Keratinocyte (primary cell): ENCODE results near the gene ZNF462. TPM values are rescaled to one million over a fixed set of nuclear protein-coding genes. Genes with fewer than 3 reads are reported as not detected.

Experiments
- DNase-seq: peaks from one replicate; pipeline ENCODE4 v3.0.0-alpha.2; 2011; ENCODE audit warnings: low read depth, missing footprints, low spot score
- FAIRE-seq: peaks from 2 replicates; lab custom pipeline; 2011; peaks lifted over from hg19 to GRCh38; lab: Jason Lieb, UNC
- H2AFZ ChIP-seq: 2 replicates; pipeline ENCODE4 v1.6.0; 2012; ENCODE audit warnings: low read length, control low read depth, inconsistent platforms; ENCODE audit not compliant: control insufficient read depth
- H3K27ac ChIP-seq: 2 replicates; pipeline ENCODE4 v1.5.1; 2011; ENCODE audit warnings: low read length; ENCODE audit not compliant: control insufficient read depth, insufficient read depth
- H3K27me3 ChIP-seq: 3 replicates; pipeline ENCODE4 v1.6.0; 2011; ENCODE audit warnings: low read length; ENCODE audit not compliant: control insufficient read depth, insufficient read depth; ENCODE audit errors: extremely low read depth
- H3K36me3 ChIP-seq, 2 experiments: 2 replicates in 1 of 2; 3 replicates in 1 of 2; pipeline ENCODE4 v1.5.1; 2011; ENCODE audit warnings: low read length in 2 of 2, mild to moderate bottlenecking in 1 of 2; ENCODE audit not compliant: control insufficient read depth in 2 of 2, insufficient read depth in 2 of 2; ENCODE audit errors: extremely low read depth in 1 of 2
- H3K4me1 ChIP-seq: 3 replicates; pipeline ENCODE4 v1.5.1; 2011; ENCODE audit warnings: low read length; ENCODE audit not compliant: control insufficient read depth, insufficient read depth; ENCODE audit errors: extremely low read depth
- H3K4me2 ChIP-seq: 3 replicates; pipeline ENCODE4 v1.6.0; 2011; ENCODE audit warnings: low read depth, low read length; ENCODE audit not compliant: control insufficient read depth, insufficient read depth; ENCODE audit errors: extremely low read depth
- H3K4me3 ChIP-seq, 3 experiments: fragments of 200-600 bp in 1 of 3; sonication (generic) in 1 of 3; 2 replicates in 2 of 3; 3 replicates in 1 of 3; pipeline ENCODE4 v1.5.1; 2011 to 2016; ENCODE audit warnings: low read length in 3 of 3, mild to moderate bottlenecking in 3 of 3, control low read depth in 2 of 3, inconsistent platforms in 1 of 3, low read depth in 1 of 3, mixed read lengths in 1 of 3, mixed run types in 1 of 3, moderate library complexity in 1 of 3; ENCODE audit not compliant: control insufficient read depth in 2 of 3, insufficient read depth in 2 of 3; ENCODE audit errors: extremely low read depth in 1 of 3
- H3K79me2 ChIP-seq: 2 replicates; pipeline ENCODE4 v1.6.0; 2012; ENCODE audit warnings: low read length; ENCODE audit not compliant: control insufficient read depth, insufficient read depth
- H3K9ac ChIP-seq: 3 replicates; pipeline ENCODE4 v1.6.0; 2011; ENCODE audit warnings: low read length; ENCODE audit not compliant: control insufficient read depth, insufficient read depth; ENCODE audit errors: extremely low read depth
- H3K9me1 ChIP-seq: 3 replicates; pipeline ENCODE4 v1.6.0; 2011; ENCODE audit warnings: low read length; ENCODE audit not compliant: control insufficient read depth, insufficient read depth; ENCODE audit errors: extremely low read depth
- H3K9me3 ChIP-seq: 2 replicates; pipeline ENCODE4 v1.5.1; 2012; ENCODE audit warnings: low read depth, low read length; ENCODE audit not compliant: control insufficient read depth
- H4K20me1 ChIP-seq: 3 replicates; pipeline ENCODE4 v1.6.0; 2011; ENCODE audit warnings: low read length; ENCODE audit not compliant: control insufficient read depth, insufficient read depth; ENCODE audit errors: extremely low read depth
- EZH2 ChIP-seq: IDR thresholded peaks from one replicate; pipeline ENCODE4 v1.6.1; 2012; ENCODE audit warnings: inconsistent platforms, mild to moderate bottlenecking, low read length, moderate library complexity
- dilution Hi-C: fragments of 300-500 bp; cut with MboI; formaldehyde crosslinking; loops from one replicate; pipeline ENCODE4 v1.7.0; 2020; ENCODE audit warnings: low sequenced_read_pairs; ENCODE audit not compliant: extremely low pct_ligation_motif_present
- polyA plus RNA-seq, 5 experiments: library from polyadenylated mRNA; depleted of rRNA in 3 of 5; stranded (reverse) in 3 of 5; stranded (forward) in 1 of 5; unstranded in 1 of 5; fragments of >200 nt; gene quantifications; 1 replicate in 1 of 5; 2 replicates in 3 of 5; 3 replicates in 1 of 5; pipeline versions ENCODE4 v1.2.1 to v1.2.3, GENCODE V29; 2011 to 2012; ENCODE audit warnings: missing spikeins in 2 of 5, low read depth in 1 of 5, low replicate concordance in 1 of 5
- TF ChIP-seq, protein P1 (sequence below), 3 experiments: IDR thresholded peaks in 1 of 3; conservative IDR thresholded peaks in 1 of 3; optimal IDR thresholded peaks in 1 of 3; 2 replicates in 2 of 3; 3 replicates in 1 of 3; pipeline versions ENCODE3 to v1.5.1; 2011; ENCODE audit warnings: low read length in 3 of 3, mild to moderate bottlenecking in 3 of 3, moderate library complexity in 2 of 3, control low read depth in 1 of 3, inconsistent platforms in 1 of 3; ENCODE audit not compliant: insufficient read depth in 2 of 3; ENCODE audit errors: extremely low read depth in 1 of 3

Gene ZNF462
- polyA plus RNA-seq, 1 donor (not counting 4 experiments of a cell fraction or from before 2014, with no cell fraction given): 7.8 TPM

DNA sequence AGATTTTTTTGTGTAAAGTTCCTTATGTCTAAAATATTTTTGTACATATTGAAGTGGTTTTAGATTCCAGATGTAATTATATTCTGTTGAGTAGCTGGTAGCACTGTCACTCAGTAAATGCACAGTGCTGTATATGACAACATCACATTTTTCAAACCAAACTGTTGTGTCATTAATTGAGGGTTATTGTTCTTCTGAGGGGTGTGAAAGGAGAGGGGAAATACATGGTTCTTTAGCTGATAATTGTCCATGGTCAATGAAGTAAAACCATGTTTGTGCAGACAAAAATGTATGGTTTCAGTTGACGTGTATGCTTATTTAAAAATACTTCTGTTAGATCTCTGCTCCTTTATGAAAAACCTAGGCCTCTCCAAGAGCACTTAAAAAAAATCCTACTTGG, 3.3 kb downstream of the ZNF462 start:
- Histone ChIP-seq H4K20me1 (no peaks in the 10 kb centered on the region), H3K36me3 (no peaks in the 10 kb centered on the region), H3K79me2 (peaks cover 87% of the 10 kb centered on the region), H3K4me2 (peak overlapping the region; percentile 91), H3K9ac (no peak overlapping the region), H3K4me3 (no peak overlapping the region), H3K9me1 (no peaks in the 10 kb centered on the region), H3K27ac (no peak overlapping the region), H3K27me3 (no peaks in the 10 kb centered on the region), H3K4me1 (peaks cover 41% of the 10 kb centered on the region), H2AFZ (no peak overlapping the region), H3K9me3 (no peaks in the 10 kb centered on the region)
- no peak for DNase-seq
- TF ChIP-seq, protein P1, sequence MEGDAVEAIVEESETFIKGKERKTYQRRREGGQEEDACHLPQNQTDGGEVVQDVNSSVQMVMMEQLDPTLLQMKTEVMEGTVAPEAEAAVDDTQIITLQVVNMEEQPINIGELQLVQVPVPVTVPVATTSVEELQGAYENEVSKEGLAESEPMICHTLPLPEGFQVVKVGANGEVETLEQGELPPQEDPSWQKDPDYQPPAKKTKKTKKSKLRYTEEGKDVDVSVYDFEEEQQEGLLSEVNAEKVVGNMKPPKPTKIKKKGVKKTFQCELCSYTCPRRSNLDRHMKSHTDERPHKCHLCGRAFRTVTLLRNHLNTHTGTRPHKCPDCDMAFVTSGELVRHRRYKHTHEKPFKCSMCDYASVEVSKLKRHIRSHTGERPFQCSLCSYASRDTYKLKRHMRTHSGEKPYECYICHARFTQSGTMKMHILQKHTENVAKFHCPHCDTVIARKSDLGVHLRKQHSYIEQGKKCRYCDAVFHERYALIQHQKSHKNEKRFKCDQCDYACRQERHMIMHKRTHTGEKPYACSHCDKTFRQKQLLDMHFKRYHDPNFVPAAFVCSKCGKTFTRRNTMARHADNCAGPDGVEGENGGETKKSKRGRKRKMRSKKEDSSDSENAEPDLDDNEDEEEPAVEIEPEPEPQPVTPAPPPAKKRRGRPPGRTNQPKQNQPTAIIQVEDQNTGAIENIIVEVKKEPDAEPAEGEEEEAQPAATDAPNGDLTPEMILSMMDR (optimal IDR thresholded peaks at IDR 0.05 in 1 of 3, IDR thresholded peaks at IDR 0.05 in 1 of 3, conservative IDR thresholded peaks at IDR 0.05 in 1 of 3; ENCODE audit: extremely low read depth in 1 of 3, insufficient read depth in 2 of 3, low read length in 3 of 3): no peak
- no peak for TF ChIP-seq EZH2
- dilution Hi-C loops: loop anchor here (25.0 kb wide), 1 partner anchor 279 kb away; no protein-coding TSS in a partner anchor
- no peak for FAIRE-seq

DNA sequence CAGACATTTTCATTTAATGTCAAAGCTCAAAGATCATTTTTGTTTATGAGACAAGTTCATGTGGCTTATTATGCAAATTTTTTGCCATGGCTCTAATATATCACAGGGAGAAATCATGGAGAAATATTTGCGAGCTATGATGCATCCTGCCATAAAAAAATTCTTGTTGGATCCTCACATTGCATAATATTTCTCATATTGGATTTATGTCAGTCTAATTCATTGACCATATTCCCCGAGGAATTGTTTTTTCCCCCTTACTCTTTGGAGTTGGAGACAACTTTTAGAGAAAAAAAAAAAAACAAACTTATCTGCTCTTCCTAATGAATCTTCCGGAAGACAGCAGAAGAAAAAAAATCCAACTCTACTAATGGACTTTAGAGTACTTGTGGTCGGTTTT, 4.3 kb downstream of the ZNF462 start:
- no peaks in the 10 kb centered on the region for H3K27me3 ChIP-seq
- H4K20me1 ChIP-seq: no peaks in the 10 kb centered on the region
- FAIRE-seq: no peak
- H2AFZ ChIP-seq: no peak overlapping the region
- H3K9me1 ChIP-seq: no peaks in the 10 kb centered on the region
- H3K27ac ChIP-seq: no peak overlapping the region
- no peaks in the 10 kb centered on the region for H3K9me3 ChIP-seq
- H3K4me1 ChIP-seq: peaks cover 44% of the 10 kb centered on the region
- no peak for DNase-seq
- no peak overlapping the region for H3K9ac ChIP-seq
- no peaks in the 10 kb centered on the region for H3K36me3 ChIP-seq
- dilution Hi-C loops: loop anchor here (25.0 kb wide), 1 partner anchor 280 kb away; no protein-coding TSS in a partner anchor
- no peak overlapping the region for H3K4me3 ChIP-seq
- H3K79me2 ChIP-seq: peaks cover 92% of the 10 kb centered on the region
- H3K4me2 ChIP-seq: peak overlapping the region; percentile 72
- TF ChIP-seq, protein P1 (optimal IDR thresholded peaks at IDR 0.05 in 1 of 3, IDR thresholded peaks at IDR 0.05 in 1 of 3, conservative IDR thresholded peaks at IDR 0.05 in 1 of 3; ENCODE audit: extremely low read depth in 1 of 3, insufficient read depth in 2 of 3, low read length in 3 of 3): no peak
- no peak for TF ChIP-seq EZH2
